KBM-7 (cell line): ENCODE results near the gene FBXO9.

Source experiments
- DNase-seq: peaks from one replicate; pipeline ENCODE4 v3.0.0-alpha.2; 2015
- in situ Hi-C: fragments of 300-500 bp; cut with MboI; formaldehyde crosslinking; loops from 2 replicates; pipeline ENCODE4 v1.14.3; 2020; ENCODE audit warnings: low sequenced_read_pairs, low pct_unique_long_range_greater_than_20kb, mixed read lengths

Gene FBXO9

GRCh38 chr6:53074347-53074746, 9.1 kb downstream of the FBXO9 start:
- in situ Hi-C loops, result no loop called here
- DNase-seq, result no peak

GRCh38 chr6:53080813-53081212, 15.6 kb downstream of the FBXO9 start:
- DNase-seq, result no peak
- in situ Hi-C loops, result no loop called here

GRCh38 chr6:53086302-53086701, 21.1 kb downstream of the FBXO9 start:
- no peak for DNase-seq
- in situ Hi-C loops, result no loop called here

DNA sequence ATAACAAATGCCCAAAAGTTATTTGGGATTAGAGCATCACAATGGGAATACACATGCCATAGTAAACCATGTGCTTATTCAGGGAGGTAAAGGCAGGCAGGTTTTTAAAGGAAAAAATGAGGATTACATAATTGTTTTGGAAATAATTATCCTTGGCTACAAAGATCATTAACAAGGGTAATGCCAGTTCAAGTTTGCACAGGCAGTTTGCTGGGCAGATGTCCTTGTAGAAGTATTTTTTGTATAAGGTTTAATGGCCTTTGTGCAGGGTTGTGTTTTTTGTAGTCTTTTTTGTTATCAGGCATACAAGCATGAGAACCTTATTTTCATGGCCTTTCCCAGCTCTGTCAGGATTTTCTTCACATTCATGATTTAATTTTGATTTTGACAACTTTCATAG, 24.7 kb downstream of the FBXO9 start:
- DNase-seq, result no peak
- in situ Hi-C loops, result no loop called here

GRCh38 chr6:53090576-53090975, 25.4 kb downstream of the FBXO9 start:
- DNase-seq, result no peak

GRCh38 chr6:53095270-53095669, 30.1 kb downstream of the FBXO9 start:
- in situ Hi-C loops, result no loop called here
- DNase-seq, result no peak

More at GRCh38 chr6:53090576-53090975, 25.4 kb downstream of the FBXO9 start:
- in situ Hi-C loops, result no loop called here

- in situ Hi-C loops, result no loop called here
- DNase-seq, result no peak
These were observed 30.5 kb downstream of the FBXO9 start for GRCh38 chr6:53095716-53096115.

DNA sequence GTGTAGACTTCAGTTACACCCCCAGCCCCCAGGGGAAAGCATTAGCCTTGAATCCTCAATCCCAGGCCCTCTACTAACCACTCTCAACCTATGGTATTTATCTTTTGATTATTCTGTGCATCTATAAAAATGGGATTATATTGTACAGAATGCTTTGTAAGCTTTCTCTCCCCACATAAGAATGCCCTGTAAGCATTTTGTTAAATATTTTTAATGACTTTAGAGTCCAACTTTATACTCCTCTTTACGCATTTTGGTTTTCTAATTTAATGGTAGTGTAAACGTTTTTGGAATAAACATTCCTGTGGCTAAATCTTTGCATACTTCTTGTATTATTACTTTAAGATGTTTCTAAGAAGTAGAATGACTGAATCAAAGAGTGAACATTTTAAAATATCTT, 35.4 kb downstream of the FBXO9 start:
- in situ Hi-C loops, result no loop called here
- no peak for DNase-seq

- in situ Hi-C loops, result no loop called here
- DNase-seq, result no peak
These were observed 35.8 kb downstream of the FBXO9 start for GRCh38 chr6:53101006-53101405.

- peak; percentile 12 for DNase-seq
These were observed 38.9 kb downstream of the FBXO9 start for GRCh38 chr6:53103993-53104675.

GRCh38 chr6:53104916-53105315, 39.7 kb downstream of the FBXO9 start:
- in situ Hi-C loops, result no loop called here
- no peak for DNase-seq

More at GRCh38 chr6:53103993-53104675, 38.9 kb downstream of the FBXO9 start:
- in situ Hi-C loops, result no loop called here

DNA sequence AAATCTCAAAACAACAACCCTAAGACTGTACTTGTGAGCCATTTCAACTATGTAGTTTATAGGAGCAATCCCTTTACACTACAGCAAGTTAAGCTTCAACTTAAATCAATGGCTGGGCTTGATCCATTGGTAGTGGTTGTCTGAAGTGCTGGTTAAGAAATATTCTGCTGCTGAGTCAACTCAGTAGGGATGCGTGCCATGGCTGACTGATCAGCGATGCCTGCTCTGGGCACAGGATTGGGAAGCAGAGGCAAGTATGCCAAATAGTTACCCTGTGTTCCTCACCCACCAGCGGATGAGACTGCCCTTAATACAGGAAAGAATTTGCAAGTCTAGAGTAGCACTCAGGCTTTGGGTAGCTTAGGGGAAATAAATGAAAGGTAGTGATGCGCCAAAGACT, 41.9 kb downstream of the FBXO9 start:
- DNase-seq, result no peak

GRCh38 chr6:53109612-53110011, 44.4 kb downstream of the FBXO9 start:
- DNase-seq, result no peak
- in situ Hi-C loops, result no loop called here

More for the DNA sequence above, 41.9 kb downstream of the FBXO9 start:
- in situ Hi-C loops, result no loop called here

DNA sequence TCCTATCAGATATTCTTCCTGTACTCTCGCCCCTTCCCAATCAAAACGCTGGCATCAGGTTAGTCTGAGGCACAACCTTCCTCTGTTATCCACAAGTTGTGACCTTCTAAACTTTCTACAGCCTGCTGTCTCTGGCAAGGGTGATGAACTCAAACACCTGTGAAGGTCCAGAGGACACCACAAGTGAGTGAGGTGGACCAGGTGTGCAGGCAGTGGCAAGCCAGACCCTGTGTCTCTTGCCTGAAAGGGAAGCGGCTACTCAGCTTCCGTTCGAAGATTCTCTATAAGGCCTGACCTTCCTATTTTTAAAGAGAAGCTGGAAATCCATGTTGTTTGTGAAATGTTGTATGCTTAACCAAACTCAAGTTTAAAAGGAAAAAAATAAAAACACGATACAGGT, 46.7 kb downstream of the FBXO9 start:
- in situ Hi-C loops, result no loop called here
- no peak for DNase-seq

- no peak for DNase-seq
- in situ Hi-C loops, result no loop called here
These were observed 47.2 kb downstream of the FBXO9 start for GRCh38 chr6:53112404-53112803.

DNA sequence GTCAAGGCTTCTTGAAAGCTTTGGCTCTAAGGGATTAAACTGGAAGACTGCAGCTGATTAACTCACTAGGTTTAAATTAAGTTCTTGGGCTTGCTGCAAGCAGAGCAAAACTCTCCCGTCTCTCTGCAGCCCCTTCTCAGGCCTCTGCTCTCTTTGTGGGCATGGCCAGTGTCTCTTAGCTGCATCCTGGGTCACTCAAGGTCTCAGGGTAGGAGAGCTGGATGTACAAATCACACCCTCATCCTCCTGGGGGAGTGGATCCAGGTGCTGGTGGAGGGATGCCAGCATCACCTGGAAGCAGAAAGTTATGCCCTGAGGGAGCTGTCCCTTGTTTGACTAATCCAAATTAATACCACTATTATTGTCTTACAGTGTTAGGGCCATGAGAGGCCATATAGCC, 47.7 kb downstream of the FBXO9 start:
- in situ Hi-C loops, result no loop called here
- DNase-seq, result no peak

DNA sequence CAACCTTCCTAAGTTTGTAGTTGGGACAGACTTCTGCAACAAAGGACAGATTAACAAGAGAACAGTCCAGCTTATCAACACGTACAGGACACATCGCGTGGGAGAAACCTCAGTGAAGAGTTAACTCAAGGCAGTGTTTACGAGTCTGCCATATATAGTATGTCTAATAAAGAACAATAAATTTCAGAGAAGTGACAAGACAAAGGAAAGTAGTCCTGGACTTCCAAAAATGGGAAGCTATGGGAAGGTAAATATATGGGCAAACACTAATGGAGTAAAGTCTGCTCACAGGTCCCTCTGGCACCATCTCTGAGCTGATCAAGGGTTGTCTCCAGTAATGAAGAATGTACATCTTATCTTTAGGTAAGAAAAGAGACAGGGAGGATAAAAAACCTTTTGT, 48.5 kb downstream of the FBXO9 start:
- DNase-seq, result no peak

DNA sequence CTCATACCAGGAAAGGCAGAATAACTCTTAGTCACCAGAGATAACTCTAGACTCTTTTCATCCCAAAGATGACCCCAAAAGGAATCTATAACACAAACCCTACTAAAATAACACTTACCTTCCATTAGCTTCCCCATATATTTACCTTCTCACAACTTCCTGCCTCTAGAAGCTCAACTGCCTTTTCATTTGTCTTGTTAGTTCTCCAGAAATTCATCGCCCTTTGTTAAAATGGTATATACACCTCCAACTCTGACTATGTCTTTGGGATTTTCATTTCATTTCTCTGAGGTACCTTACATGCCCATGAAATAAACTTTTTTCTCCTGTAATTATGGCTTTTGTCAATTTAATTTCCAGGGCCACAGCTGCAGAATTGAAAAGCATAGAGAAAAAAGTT, 49.9 kb downstream of the FBXO9 start:
- in situ Hi-C loops, result no loop called here
- no peak for DNase-seq

More for the DNA sequence above, 48.5 kb downstream of the FBXO9 start:
- in situ Hi-C loops, result no loop called here

DNA sequence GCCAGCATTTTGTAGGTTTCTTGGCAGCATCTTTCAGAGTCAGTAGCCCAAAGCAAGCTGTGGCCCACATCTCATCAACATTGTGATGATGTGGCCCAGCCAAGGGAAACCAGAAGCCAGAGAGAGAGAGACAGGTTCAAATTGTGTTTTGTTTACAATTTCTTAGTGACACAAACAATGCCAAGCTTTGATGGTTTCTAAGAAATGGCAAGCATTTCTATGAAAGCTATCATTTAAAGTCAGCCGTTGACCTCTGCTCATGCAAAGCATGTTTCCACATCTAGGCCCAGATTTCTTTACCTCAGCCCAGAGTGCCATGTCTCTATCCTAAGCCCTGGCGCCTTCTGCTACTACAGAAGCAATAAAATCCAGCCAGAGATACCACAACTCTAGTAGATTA, 50.5 kb downstream of the FBXO9 start:
- in situ Hi-C loops, result no loop called here
- DNase-seq, result no peak

DNA sequence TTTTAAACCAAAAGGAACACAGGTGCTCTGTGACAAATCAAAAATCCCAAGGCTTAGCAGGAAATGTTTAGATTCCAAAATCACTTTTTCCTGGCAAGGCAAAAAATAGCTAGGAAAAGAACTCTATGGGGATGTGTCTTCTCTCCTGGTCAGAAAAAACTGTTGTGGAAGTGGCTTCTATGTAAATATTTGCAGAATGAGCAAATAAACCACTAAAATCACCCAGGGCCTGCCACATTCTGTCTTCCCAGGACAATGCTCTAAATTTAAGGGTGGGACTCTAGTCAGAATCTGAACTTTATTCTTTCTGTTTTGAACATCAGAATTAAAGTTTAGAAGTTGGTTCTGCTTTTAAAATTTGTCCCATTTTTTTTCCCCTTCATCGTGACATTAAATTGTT, 54.1 kb downstream of the FBXO9 start:
- in situ Hi-C loops, result no loop called here

GRCh38 chr6:53119772-53120409, 54.7 kb downstream of the FBXO9 start:
- no peak for DNase-seq
- in situ Hi-C loops, result no loop called here

More for the DNA sequence above, 54.1 kb downstream of the FBXO9 start:
- DNase-seq, result no peak
